ENCODE data around the gene DOK3. TPM values are rescaled to one million over a fixed set of nuclear protein-coding genes. Genes with fewer than 3 reads are reported as not detected.

DOK3 gene
- total RNA-seq, 1 donor from 2014 or later = 4.7 TPM

- Mint-ChIP-seq H3K27me3 (ENCODE audit: low read depth) (no peaks in the 10 kb centered on the region), H3K4me3 (no peak overlapping the region), H3K9me3 (no peaks in the 10 kb centered on the region), H3K36me3 (peaks cover 4% of the 10 kb centered on the region), H3K27ac (peak overlapping the region; percentile 39), H3K4me1 (peaks cover 39% of the 10 kb centered on the region)
- no peak for DNase-seq (ENCODE audit: low spot score in 2 of 2, unreplicated experiment in 2 of 2)
- no peak for TF ChIP-seq CTCF (IDR thresholded peaks at IDR 0.05; ENCODE audit: unreplicated experiment)
These were observed 31.7 kb downstream of the DOK3 start for GRCh38 chr5:177477701-177478477.

- no peak for DNase-seq (ENCODE audit: low spot score in 2 of 2, unreplicated experiment in 2 of 2)
- no peaks in the 10 kb centered on the region for H3K9me3 Mint-ChIP-seq
- H3K4me1 Mint-ChIP-seq = peaks cover 39% of the 10 kb centered on the region
- no peak for TF ChIP-seq CTCF (IDR thresholded peaks at IDR 0.05; ENCODE audit: unreplicated experiment)
- peak overlapping the region; percentile 48 for H3K27ac Mint-ChIP-seq
- no peaks in the 10 kb centered on the region for H3K27me3 Mint-ChIP-seq (ENCODE audit: low read depth)
- no peaks in the 10 kb centered on the region for H3K36me3 Mint-ChIP-seq
- H3K4me3 Mint-ChIP-seq = no peak overlapping the region
These were observed 32.9 kb downstream of the DOK3 start for GRCh38 chr5:177476531-177477233.

- Mint-ChIP-seq H3K27ac (peak overlapping the region; percentile 79), H3K4me3 (peak overlapping the region; percentile 15), H3K27me3 (ENCODE audit: low read depth) (no peaks in the 10 kb centered on the region), H3K36me3 (no peaks in the 10 kb centered on the region), H3K4me1 (peaks cover 47% of the 10 kb centered on the region), H3K9me3 (no peaks in the 10 kb centered on the region)
- no peak for TF ChIP-seq CTCF (IDR thresholded peaks at IDR 0.05; ENCODE audit: unreplicated experiment)
- no peak for DNase-seq (ENCODE audit: low spot score in 2 of 2, unreplicated experiment in 2 of 2)
These were observed 33.8 kb downstream of the DOK3 start for GRCh38 chr5:177475563-177476427.

GRCh38 chr5:177474846-177475562 lies 34.6 kb downstream of the DOK3 start:
- peak overlapping the region; percentile 87 for H3K27ac Mint-ChIP-seq

More at GRCh38 chr5:177474846-177475562, 34.6 kb downstream of the DOK3 start:
- TF ChIP-seq CTCF (IDR thresholded peaks at IDR 0.05; ENCODE audit: unreplicated experiment) = no peak
- Mint-ChIP-seq H3K4me3 (peak overlapping the region; percentile 76), H3K36me3 (no peaks in the 10 kb centered on the region), H3K9me3 (no peaks in the 10 kb centered on the region), H3K27me3 (ENCODE audit: low read depth) (no peaks in the 10 kb centered on the region), H3K4me1 (peaks cover 55% of the 10 kb centered on the region)
- no peak for DNase-seq (ENCODE audit: low spot score in 2 of 2, unreplicated experiment in 2 of 2)

Measured in mesothelial cell of epicardium (in vitro differentiated cells).